HCT116 (cell line): ENCODE results near the gene TMEM123.

ENCODE experiments used
- CBX3 ChIP-seq: IDR thresholded peaks from 2 replicates; pipeline ENCODE4 v1.6.1; 2012; ENCODE audit warnings: low read depth
- EZH2 ChIP-seq: fragments of 200-600 bp; sonication (generic); IDR thresholded peaks from 2 replicates; pipeline ENCODE4 v1.6.1; 2017; ENCODE audit warnings: antibody characterized with exemption, mixed run types
- POLR2A ChIP-seq: IDR thresholded peaks from 2 replicates; pipeline ENCODE4 v1.7.0; 2011; ENCODE audit warnings: borderline replicate concordance; ENCODE audit not compliant: insufficient read depth, insufficient read length; ENCODE audit errors: extremely low read depth
- POLR2AphosphoS5 ChIP-seq: IDR thresholded peaks from 2 replicates; pipeline ENCODE4 v1.6.1; 2011; ENCODE audit warnings: mild to moderate bottlenecking, low read depth, low read length, moderate library complexity
- REST ChIP-seq: IDR thresholded peaks from 2 replicates; pipeline ENCODE4 v1.6.1; 2012; ENCODE audit warnings: low read depth
- TF ChIP-seq, protein P1 (sequence below): IDR thresholded peaks from 2 replicates; pipeline ENCODE4 v1.6.1; 2012

- TF ChIP-seq POLR2A (no peak), REST (no peak), CBX3 (no peak), POLR2AphosphoS5 (no peak), EZH2 (no peak)
- TF ChIP-seq, protein P1, sequence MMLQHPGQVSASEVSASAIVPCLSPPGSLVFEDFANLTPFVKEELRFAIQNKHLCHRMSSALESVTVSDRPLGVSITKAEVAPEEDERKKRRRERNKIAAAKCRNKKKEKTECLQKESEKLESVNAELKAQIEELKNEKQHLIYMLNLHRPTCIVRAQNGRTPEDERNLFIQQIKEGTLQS = no peak
Observed at GRCh38 chr11:102413497-102413896, 39.1 kb downstream of the TMEM123 start.
